HUES6 (cell line): ENCODE measurements around the gene ZNF69.
"Not testable (repeated sequence)": the region's sequence is repeated elsewhere in the genome, so short reads cannot be mapped to it uniquely, and the experiment has no call there.

Experiments used
- H3K27ac ChIP-seq: 2 replicates; pipeline ENCODE4 v1.7.0; 2013; ENCODE audit warnings: low read depth, mild to moderate bottlenecking, low read length, inconsistent platforms
- H3K27me3 ChIP-seq: 2 replicates; pipeline ENCODE4 v1.6.1; 2013; ENCODE audit warnings: low read length; ENCODE audit not compliant: control insufficient read depth, insufficient read depth
- H3K36me3 ChIP-seq: 2 replicates; pipeline ENCODE4 v1.6.1; 2013; ENCODE audit warnings: low read length; ENCODE audit not compliant: control insufficient read depth, insufficient read depth
- H3K4me1 ChIP-seq: 2 replicates; pipeline ENCODE4 v1.6.1; 2013; ENCODE audit warnings: low read length; ENCODE audit not compliant: control insufficient read depth, insufficient read depth
- H3K4me3 ChIP-seq: 2 replicates; pipeline ENCODE4 v1.5.1; 2013; ENCODE audit warnings: low read depth, low read length
- H3K9ac ChIP-seq: one replicate; pipeline ENCODE4 v1.6.1; 2013; ENCODE audit warnings: mild to moderate bottlenecking, low read length
- H3K9me3 ChIP-seq: 2 replicates; pipeline ENCODE4 v1.6.1; 2013; ENCODE audit warnings: low read depth, low read length; ENCODE audit not compliant: control insufficient read depth, insufficient read depth

Gene ZNF69

DNA sequence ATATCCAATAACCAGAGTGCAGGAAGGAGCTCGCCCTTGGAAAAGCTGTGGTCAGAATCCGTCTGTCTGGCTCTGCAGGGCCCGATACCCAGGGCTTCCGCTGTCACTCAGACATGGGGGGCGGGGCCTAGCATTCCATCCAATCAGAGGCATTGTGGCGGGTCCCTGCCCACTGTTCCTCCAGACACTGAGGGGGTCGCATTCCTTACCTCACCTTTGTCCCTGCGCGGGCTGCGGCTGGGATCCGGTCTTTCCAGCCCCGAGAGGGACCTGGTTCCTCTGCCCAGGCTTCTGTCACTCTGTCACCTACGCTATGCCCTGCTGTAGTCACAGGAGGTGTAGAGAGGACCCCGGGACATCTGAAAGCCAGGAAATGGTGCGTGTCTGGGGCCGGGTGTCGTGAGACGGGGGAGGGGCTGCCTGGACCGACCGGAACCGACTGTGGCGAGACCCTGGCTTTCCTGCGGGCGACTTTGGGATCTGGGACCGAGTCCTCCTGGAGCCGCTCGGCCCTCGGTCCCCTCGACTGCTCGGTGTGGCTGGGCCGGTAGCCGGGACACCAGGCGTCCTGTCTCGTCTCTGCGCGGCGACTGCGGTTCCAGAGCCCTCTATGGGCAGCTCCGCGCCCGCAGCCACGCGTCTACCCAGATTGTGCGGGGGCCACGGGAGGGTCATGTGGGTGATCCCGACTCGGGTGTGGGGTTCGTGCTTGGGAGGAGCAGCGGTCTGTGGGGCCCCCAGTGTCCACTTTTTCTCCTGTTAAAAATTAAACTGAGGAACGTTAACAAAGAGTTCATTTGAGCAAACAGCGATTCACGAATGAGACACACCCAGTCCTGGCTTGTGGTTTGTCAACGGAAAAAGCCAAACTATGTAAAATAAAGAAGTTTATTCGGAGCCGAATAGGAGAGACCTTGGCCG lies at the start of gene ZNF69:
Gene ZNF69, plus strand, starts transcription at position 172 of the 921 bp plus-strand sequence. Its CDS starts 142 bp downstream, at position 314.
- Histone ChIP-seq H3K27me3 (no peaks in the 10 kb centered on the region), H3K36me3 (no peaks in the 10 kb centered on the region), H3K9me3 (peaks cover 33% of the 10 kb centered on the region), H3K9ac (no peak within 1 kb of the TSS), H3K4me3 (peak within 1 kb of the TSS; percentile 58; the same call in 1 of the 2 replicates), H3K27ac (no peak within 1 kb of the TSS), H3K4me1 (peaks cover 3% of the 10 kb centered on the region; the same call in 1 of the 2 replicates)

DNA sequence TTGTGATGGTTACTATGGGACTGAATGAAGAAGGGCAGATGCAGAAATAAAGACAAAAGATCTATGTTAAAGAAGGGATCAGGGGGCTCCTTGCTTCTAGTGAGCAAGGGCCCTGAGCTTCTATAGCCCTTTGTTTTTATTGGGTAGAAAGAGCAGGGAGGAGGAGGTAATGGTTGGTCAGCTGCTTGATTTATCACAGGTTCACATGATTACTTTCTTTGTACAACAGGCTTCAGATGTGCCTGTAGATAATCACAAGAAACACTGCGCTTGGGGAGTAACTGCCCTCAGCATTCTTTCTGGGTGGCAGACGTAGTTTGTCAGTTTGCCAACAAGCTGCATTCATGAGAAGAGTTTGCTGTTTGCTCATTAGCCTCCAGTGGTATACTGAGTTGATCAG lies 43.9 kb upstream of the ZNF69 start:
- no peaks in the 10 kb centered on the region for H3K27me3 ChIP-seq
- no peak overlapping the region for H3K27ac ChIP-seq
- no peak overlapping the region for H3K4me3 ChIP-seq
- peaks cover 64% of the 10 kb centered on the region for H3K9me3 ChIP-seq
- H3K4me1 ChIP-seq, result no peaks in the 10 kb centered on the region
- H3K9ac ChIP-seq, result no peak overlapping the region
- H3K36me3 ChIP-seq, result no peaks in the 10 kb centered on the region

DNA sequence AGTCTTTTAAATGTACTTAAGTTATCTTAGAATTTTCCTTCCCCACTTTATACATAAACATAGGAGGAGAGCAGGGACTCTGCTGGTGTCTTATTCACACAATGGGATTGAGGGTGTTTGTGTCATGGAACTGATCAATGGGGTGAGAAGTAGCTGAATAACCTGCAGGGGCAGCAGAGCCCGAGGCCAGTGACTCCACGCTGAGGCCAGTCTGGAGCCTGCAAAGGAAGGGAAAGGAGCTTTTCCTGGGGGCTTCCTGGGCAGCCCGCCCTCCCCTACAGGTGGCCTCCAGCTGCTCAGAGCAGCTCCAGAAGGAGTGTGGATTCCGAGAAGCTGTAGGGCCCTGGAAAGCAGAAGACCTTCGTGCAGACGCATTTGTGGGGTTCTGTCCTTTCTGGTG lies 40.0 kb upstream of the ZNF69 start:
- H3K4me1 ChIP-seq, H3K4me3 ChIP-seq, H3K9ac ChIP-seq, H3K36me3 ChIP-seq, H3K27ac ChIP-seq, H3K27me3 ChIP-seq: not testable (repeated sequence)
- H3K9me3 ChIP-seq, result peaks cover 49% of the 10 kb centered on the region

DNA sequence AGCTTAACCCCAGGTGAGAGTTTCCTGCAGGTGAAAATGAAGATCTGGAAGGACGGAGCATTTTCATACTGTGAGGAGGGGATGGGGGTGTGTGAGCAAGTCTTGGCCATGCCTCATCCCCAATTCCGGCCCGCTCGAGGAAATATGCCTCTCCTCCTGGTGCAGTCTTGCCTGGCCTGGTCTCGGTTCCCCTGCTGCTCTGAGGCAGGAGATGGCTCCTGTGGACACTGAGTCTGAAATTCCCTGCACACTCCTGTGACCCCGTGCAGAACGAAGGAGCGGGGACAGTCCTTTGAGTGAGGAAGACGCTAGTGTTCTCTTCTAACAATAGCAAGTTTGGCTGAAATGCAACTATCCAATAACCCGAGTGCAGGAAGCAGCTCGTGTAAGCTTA lies 39.4 kb upstream of the ZNF69 start:
- no peaks in the 10 kb centered on the region; the same call in 1 of the 2 replicates for H3K27me3 ChIP-seq
- no peaks in the 10 kb centered on the region for H3K36me3 ChIP-seq
- peaks cover 48% of the 10 kb centered on the region for H3K9me3 ChIP-seq
- H3K9ac ChIP-seq, result no peak overlapping the region
- H3K4me1 ChIP-seq, result no peaks in the 10 kb centered on the region
- H3K27ac ChIP-seq, result no peak overlapping the region
- no peak overlapping the region for H3K4me3 ChIP-seq

DNA sequence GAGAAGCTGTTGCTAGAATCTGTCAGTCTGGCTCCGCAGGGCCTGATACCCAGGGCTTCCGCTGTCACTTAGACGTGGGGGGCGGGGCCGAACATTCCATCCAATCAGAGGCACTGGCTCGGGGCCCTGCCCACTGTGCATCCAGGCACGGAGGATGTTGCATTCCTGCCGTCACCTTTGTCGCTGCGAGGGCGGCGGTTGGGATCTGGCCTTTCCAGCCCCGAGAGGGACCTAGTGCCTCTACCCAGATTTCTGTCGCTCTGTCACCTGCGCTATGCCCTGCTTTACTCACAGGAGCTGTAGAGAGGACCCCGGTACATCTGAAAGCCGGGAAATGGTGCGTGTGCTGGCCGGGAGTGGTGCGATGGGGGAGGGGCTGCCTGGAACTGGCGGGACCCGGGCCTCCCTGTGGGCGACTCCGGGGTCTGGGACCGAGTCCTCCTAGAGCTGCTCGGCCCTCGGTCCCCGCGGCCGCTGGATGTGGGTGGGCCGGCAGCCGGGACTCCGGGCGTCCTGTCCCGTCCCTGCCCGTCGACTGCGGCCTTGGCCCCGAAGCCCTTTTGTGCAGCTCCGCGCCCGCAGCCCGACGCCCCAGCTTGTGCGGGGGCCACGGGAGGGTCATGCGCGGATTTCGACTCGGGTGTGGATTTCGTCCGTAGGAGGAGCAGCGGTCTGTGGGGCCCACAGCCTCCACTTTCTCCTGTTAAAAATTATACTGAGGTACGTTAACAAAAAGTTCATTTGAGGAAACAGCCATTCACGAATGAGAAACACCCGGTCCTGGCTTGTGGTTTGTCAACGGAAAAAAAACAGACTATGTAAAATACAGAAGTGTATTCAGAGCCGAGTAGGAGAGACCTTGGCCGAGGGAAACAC lies 38.8 kb upstream of the ZNF69 start, which contains the start of gene ZNF439:
Gene ZNF439, plus strand, starts transcription at position 133 of the 876 bp plus-strand sequence. Its CDS starts 142 bp downstream, at position 275.
- Histone ChIP-seq H3K9me3 (peaks cover 49% of the 10 kb centered on the region), H3K4me1 (no peaks in the 10 kb centered on the region), H3K27ac (no peak within 1 kb of the TSS), H3K9ac (no peak within 1 kb of the TSS), H3K4me3 (no peak within 1 kb of the TSS; the same call in 1 of the 2 replicates), H3K36me3 (no peaks in the 10 kb centered on the region), H3K27me3 (no peaks in the 10 kb centered on the region; the same call in 1 of the 2 replicates)

DNA sequence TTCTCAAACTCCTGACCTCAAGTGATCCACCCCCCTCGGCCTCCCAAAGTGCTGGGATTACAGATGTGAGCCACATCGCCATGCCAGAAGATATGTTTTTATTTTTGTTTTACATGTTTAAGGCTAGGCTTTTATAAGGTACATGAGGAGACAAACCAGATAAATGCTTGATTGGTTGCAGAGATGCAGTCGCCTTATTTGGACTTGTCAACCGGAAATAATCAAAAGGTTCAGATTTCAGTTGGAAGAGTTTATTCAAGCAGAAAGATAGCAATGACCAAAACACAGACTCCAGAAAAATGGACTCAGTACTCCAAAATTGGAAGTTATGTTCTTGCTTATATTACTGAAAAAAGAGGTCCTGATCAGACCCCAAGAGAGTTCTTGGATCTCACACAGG lies 37.3 kb upstream of the ZNF69 start:
- peaks cover 53% of the 10 kb centered on the region for H3K9me3 ChIP-seq
- H3K27me3 ChIP-seq, H3K27ac ChIP-seq, H3K4me1 ChIP-seq, H3K9ac ChIP-seq, H3K4me3 ChIP-seq, H3K36me3 ChIP-seq: not testable (repeated sequence)

GRCh38 chr19:11853358-11853757 lies 34.2 kb upstream of the ZNF69 start:
- Histone ChIP-seq H3K4me3 (no peak overlapping the region), H3K27ac (no peak overlapping the region), H3K9me3 (peaks cover 59% of the 10 kb centered on the region), H3K9ac (no peak overlapping the region), H3K36me3 (no peaks in the 10 kb centered on the region), H3K27me3 (no peaks in the 10 kb centered on the region; the same call in 1 of the 2 replicates), H3K4me1 (no peaks in the 10 kb centered on the region)

- Histone ChIP-seq H3K36me3 (no peaks in the 10 kb centered on the region), H3K4me3 (no peak overlapping the region), H3K27me3 (no peaks in the 10 kb centered on the region), H3K9me3 (peaks cover 76% of the 10 kb centered on the region), H3K27ac (no peak overlapping the region), H3K4me1 (no peaks in the 10 kb centered on the region), H3K9ac (no peak overlapping the region)
Observed at GRCh38 chr19:11856596-11857250, 30.9 kb upstream of the ZNF69 start.

- Histone ChIP-seq H3K27me3 (no peaks in the 10 kb centered on the region), H3K4me1 (no peaks in the 10 kb centered on the region), H3K9ac (no peak overlapping the region), H3K4me3 (no peak overlapping the region), H3K36me3 (no peaks in the 10 kb centered on the region), H3K9me3 (peaks cover 74% of the 10 kb centered on the region), H3K27ac (no peak overlapping the region)
Observed at GRCh38 chr19:11860721-11861120, 26.9 kb upstream of the ZNF69 start.

- Histone ChIP-seq H3K9ac (no peak overlapping the region), H3K36me3 (no peaks in the 10 kb centered on the region), H3K9me3 (peaks cover 75% of the 10 kb centered on the region), H3K4me3 (no peak overlapping the region), H3K4me1 (no peaks in the 10 kb centered on the region), H3K27ac (no peak overlapping the region), H3K27me3 (no peaks in the 10 kb centered on the region)
Observed at GRCh38 chr19:11861301-11861700, 26.3 kb upstream of the ZNF69 start.
